ENCODE measurements around the gene TRMT10A.

Gene TRMT10A, protein sequence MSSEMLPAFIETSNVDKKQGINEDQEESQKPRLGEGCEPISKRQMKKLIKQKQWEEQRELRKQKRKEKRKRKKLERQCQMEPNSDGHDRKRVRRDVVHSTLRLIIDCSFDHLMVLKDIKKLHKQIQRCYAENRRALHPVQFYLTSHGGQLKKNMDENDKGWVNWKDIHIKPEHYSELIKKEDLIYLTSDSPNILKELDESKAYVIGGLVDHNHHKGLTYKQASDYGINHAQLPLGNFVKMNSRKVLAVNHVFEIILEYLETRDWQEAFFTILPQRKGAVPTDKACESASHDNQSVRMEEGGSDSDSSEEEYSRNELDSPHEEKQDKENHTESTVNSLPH

DNA sequence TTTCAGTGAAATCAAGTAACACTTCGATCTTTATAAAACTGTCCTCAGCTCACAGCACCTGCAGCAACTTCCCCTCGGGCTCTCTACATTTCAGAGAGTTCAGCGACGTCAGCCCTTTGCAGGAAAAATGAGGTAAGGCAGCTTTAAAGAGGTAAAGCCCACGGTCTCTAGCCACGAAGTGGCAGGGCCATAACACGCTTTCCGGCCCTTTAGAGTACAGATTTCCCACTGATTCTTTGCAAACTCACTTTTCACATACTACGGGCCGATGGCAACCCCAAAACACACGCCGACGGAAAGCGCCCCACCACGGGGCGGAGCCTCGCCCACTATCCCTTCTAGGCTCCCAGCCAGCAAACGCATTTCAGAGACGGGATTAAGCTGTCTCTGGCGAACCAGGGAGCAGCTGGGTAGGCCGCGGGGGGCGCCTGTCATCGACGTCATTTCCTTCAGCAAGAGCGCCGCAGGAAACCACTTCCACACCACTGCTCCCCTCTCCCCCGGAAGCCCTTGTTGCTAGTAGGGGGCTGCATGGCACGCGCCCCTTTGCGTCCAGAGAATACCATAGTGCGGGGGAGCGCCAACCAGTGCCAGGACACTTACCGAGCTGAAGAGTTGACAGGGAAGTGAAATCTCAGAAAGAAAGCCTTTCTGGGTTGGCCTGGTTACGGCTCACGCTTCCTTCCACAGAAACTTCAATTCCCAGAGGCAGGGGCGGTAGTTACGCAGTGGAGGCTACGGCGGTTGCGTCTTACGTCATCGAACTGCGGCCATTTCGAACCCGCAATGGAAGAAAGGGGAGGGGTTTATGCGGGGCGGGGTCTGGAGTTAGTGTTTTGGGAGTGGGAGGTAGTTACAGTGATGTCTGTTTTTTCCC is at the start of gene TRMT10A:
TRMT10A (minus strand) TSS at position 730 of the 877 bp plus-strand sequence. CDS start 4,701 bp downstream, outside the sequence.
- peak; percentile 93 to 94 (median 93) for DNase-seq (ENCODE audit: low read depth in 2 of 3, low spot score in 1 of 3)

DNA sequence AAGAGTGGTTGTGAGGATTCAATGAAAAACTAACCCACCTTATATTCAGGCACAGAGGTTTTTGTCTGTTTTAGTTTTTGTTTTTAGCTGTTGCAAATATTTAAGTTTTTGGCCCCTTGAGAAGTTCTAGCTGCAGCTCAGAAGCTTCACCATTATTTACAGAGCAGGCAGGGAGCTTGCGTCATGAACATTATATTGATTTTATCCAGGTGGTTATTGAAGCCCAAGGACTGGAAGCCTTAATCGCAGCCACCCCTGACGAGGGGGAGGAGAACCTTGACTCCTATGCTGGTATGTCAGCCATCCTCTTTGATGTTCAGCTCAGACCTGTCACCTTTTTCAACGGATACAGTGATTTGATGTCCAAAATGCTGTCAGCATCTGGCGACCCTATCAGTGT is 48.9 kb upstream of the TRMT10A start:
- DNase-seq (ENCODE audit: low read depth in 2 of 3, low spot score in 1 of 3): no peak

DNA sequence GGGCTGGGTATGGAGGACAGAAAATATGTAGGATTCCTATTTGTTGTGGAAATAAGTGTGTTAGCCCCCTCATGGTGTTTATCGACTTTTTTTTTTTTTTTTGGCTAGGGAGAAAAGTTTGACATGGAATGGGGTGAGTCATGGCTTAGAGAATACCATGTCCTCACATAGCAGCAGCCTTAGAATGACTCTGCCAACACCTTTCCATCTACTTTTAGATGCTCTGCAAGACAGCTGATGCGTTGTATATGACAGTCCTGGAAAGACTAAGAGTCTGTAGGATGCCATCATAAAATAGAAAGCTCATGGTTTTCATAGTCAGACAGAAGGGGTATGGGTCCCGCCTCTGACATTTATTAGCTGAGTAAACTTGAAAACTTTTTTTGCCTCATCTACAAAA is 48.4 kb upstream of the TRMT10A start:
- no peak for DNase-seq (ENCODE audit: low read depth in 2 of 3, low spot score in 1 of 3)

DNA sequence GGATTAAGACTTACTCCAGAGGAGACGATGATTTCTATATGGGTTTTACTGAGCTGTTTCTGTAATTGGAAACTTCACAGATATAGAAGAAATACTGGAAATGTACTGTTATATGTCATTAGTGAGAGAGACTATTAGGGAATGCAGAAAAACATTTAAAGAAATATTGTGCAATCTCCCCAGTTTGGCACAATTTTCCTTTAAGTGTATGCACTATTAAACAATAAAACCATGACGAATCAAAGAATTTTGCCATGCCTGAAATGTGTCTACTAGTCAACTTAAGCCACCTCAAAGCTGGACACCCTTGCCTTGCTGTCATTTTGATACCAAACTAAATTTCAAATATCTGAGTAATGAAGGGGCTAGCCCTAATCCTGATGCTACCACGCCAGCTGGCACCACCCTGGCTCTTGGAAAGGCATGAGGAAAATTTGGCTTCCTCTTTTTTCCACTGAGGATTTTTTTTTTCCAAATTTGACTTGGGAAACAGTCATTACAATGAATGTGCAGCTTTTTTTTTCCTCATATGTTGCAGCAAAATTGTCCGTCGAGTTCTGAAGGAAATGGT is 46.9 kb upstream of the TRMT10A start:
- DNase-seq (ENCODE audit: low read depth in 2 of 3, low spot score in 1 of 3): no peak

DNA sequence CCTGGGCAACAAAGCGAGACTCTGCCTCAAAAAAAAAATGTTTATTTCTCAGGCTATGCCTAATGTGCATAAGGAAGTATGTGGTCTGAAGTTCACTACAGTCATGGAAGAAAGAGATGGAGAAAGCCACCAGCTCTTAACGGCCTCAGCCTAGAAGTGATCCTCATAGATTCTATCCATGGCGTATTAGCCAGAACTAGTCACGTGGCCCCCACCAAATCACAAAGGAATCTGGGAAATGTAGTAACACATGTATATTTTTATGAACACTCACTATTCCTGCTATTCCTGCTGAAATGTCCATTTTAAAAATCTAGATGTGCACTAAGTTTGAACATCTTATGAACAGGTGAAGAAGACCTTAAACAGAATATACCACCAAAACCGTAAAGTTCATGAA is 44.6 kb upstream of the TRMT10A start:
- DNase-seq (ENCODE audit: low read depth in 2 of 3, low spot score in 1 of 3): no peak

DNA sequence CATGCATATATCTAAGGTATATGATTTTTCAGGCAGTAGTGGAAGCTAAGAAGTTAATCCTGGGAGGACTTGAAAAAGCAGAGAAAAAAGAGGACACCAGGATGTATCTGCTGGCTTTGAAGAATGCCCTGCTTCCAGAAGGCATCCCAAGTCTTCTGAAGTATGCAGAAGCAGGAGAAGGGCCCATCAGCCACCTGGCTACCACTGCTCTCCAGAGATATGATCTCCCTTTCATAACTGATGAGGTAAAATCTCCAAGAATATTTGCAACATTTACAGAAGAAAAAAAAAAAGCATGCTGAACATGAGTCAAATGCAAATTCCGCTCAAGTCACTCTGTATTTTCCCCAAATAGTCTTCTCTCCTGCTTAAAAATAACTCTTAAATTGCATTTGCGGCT is 42.9 kb upstream of the TRMT10A start:
- no peak for DNase-seq (ENCODE audit: low read depth in 2 of 3, low spot score in 1 of 3)

DNA sequence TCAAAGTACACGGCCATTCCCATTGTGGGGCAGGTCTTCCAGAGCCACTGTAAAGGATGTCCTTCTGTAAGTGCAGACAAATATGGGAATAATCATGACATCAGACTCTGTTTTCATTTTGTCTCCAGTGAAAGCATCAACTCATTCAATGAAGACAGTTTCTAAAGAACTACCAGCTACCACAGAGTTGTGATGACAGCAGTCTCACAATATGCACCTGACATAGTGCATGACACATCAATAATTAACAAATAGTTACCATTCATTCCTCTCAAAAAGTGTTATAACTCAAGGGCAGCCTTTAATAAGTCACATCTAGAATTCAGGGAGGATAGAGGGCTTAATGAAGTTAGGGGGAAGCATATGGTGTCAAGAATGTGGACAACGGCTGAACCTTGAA is 31.0 kb upstream of the TRMT10A start:
- no peak for DNase-seq (ENCODE audit: low read depth in 2 of 3, low spot score in 1 of 3)

DNA sequence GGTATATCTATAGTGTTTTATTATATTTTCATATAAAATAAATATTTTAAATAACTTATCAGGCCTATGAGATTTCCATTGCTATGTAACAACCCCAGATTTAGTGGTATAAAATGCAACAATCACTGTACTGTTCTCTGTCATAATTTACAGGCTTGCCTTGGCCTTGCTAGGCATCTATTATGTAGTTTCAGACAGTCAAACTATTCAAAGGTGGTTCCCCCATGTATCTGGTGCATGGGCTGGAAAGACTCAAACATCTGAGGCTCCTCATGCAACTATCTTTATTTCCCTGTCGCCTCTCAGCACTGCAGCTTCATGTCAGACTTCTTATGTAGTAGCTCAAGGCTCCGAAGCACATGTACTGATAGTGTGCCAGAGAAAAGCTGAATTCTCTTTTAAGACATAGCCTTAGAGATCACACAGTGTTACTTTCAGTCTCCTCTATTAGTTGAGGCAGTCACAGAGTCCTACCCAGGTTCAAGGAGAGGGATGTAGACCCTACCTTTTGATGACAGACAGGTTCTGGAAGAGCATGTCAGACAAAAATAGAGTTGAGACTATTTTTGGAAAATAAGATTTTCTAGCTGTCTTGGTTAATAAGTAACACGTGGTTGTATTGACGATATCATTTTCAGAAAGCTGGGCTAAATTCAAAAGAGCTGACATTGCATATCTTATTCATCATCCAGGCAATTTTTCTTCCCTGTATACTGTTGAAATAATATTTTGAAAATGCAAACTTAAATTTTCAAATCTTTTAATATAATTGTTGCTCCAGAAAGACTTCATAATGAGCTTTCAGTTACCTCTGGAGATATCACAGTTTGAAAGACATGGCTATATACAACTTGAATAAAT is 30.2 kb upstream of the TRMT10A start:
- DNase-seq (ENCODE audit: low read depth in 2 of 3, low spot score in 1 of 3): no peak

DNA sequence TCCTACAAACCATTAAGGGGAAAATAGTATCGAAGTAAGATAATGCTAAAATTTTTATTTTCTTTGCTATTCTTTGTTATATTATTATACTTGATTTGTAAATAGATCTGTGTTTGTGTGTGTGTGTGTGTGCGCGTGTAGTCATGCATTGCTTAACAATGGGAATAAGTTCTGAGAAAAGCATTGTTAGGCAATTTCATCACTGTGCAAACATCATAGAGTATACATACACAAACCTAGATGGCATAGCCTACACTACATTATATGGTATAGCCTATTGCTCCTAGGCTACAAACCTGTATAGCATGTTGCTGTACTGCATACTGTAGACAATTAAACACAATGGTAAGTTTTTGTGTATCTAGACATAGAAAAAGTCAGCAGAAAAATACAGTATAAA is 27.9 kb upstream of the TRMT10A start:
- no peak for DNase-seq (ENCODE audit: low read depth in 2 of 3, low spot score in 1 of 3)

DNA sequence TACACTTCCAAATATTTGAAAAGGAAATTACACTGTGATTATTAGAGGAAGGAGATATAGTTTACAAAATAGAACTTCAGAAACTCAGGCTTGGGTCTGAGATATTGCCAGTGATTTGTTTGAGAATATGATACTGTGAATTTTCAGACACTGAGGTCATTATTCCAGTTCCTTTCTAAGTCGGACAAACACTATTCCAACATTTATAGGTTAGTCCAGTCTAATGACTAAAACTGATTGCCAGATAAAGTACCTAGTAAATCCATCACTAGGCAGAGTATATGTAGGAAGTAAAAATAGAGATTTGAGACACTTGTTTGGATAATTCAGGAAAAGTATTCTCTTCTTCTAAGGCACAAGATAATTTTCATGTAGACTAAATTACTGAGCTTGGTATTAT is 24.0 kb upstream of the TRMT10A start:
- no peak for DNase-seq (ENCODE audit: low read depth in 2 of 3, low spot score in 1 of 3)

DNA sequence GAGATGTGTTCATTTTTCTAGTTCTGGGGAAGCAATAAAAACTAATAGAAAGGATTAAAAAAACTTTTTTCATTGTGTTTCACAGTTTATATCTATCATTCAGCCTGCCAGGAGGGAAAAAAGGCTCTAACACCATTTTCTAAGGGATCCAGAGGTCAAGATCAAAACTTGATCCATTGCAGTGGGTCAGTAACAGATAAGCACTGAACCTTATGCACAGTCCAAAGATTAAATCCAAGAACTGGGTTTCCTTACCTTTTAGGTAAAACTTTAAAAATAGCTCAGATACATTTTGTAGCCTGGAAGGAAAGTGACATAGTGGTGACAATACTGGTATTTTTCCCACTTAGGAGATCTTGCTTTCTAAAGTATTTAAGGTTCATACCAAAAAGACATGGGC is 23.5 kb upstream of the TRMT10A start:
- no peak for DNase-seq (ENCODE audit: low read depth in 2 of 3, low spot score in 1 of 3)

DNA sequence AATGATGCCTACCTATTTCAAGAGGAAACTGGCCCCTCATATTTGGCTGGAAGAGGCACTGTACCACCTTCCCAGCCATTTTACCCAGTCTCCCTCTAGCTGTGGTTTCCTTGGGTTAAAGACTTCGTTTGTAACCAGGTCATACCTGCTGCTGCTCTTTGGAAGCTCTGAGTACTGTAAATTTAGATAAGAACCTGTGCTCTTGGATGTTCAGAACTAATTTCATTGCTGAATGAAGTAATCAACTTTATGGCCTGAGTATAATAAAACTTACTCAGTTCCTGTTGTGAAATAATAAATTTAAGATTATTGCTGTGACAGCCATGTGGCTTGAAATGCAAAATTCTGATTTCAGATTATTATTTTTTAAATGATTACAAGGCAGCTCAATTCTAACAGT is 23.0 kb upstream of the TRMT10A start:
- DNase-seq (ENCODE audit: low read depth in 2 of 3, low spot score in 1 of 3): no peak

DNA sequence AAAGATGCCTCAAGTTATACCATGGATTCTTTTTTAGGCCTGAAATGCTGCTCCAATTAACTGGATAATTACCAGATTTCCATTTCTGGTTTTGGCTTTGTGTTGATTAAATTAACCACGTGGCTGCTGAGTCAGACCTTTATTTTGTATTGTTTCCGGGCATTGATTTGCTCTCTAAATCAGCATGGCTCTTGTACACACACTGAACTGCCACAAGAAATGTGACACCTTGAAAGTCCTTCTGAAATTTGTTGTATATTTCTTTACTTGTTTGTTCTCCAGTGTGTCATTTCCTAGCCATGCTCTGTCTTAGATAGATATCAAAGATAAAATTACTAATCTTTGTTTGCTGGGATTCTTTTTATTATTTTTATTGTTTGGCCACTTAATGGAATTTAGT is 22.5 kb upstream of the TRMT10A start:
- DNase-seq (ENCODE audit: low read depth in 2 of 3, low spot score in 1 of 3): no peak

DNA sequence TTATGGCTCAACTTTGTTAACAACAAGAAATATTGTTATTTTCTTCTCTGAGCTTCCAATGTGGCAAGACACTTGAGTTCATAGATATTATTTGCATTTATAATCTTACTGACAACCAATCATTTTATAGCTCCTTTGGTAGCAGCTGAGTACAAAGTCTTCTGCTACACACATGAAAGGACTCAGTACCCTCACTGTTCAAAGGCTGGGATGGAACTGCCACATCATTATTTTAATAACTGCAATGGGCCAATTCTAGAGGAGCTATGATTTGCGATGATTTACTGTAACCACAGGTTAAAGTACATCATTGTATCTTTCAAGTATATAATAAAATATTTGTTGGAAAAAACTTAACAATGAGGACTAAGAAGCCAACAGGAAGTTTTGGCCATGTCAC is 21.7 kb upstream of the TRMT10A start:
- no peak for DNase-seq (ENCODE audit: low read depth in 2 of 3, low spot score in 1 of 3)

DNA sequence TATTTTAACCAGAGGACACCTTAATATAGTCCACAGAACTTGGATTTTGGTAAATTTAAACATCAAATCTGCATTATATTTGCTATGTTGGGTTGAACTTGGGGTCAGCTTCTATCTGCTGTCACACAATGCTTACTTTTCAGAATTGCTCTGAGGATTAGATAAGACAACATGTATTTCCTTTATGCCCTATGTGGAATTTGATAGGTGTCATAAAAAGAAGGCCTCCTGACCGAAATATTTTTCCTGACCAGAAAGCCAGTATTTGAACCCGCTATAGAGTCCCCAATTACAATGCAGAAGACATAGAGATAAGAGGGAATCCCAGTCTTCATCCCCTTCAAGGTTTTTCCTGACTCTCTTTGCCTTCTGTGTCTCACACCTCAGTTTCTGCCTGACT is 14.9 kb upstream of the TRMT10A start:
- no peak for DNase-seq (ENCODE audit: low read depth in 2 of 3, low spot score in 1 of 3)

DNA sequence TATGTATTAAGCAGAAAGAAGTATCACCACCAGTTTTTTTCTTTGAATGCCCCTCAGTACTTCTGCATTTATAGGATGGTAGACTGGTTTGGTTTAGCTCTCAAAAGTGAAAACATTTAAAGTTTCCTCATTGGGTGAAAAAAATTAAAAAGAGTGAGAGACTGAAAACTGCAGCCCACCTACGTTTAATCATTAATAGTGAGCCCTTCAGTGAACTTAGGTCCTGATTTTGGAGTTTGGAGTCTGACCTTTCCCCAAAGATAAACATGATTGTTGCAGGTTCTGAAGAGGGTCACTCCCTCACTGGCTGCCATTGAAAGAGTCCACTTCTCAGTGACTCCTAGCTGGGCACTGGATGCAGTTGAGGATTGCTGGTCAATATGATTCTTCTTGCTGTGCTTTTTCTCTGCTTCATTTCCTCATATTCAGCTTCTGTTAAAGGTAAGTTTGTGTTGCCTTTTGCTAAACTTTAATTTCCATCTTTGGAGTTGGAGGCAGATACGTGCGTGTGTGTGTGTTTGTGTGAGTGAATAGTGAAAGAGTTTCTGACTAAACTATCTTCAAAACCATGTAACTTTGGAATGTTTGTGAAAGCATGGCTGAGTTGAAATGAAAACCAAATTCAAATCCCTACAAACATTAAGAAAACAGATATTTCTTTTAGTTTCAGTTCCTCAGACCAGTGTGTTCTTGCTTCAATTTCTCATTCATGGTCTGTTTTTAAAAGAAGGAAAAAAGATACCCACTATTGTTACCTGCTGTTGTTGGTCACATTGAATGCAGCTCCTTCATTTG is 10.9 kb upstream of the TRMT10A start, which contains the start of gene MTTP:
MTTP (plus strand) TSS at position 295 of the 795 bp plus-strand sequence; CDS start at position 381, 86 bp downstream.
- DNase-seq (ENCODE audit: low read depth in 2 of 3, low spot score in 1 of 3): no peak

DNA sequence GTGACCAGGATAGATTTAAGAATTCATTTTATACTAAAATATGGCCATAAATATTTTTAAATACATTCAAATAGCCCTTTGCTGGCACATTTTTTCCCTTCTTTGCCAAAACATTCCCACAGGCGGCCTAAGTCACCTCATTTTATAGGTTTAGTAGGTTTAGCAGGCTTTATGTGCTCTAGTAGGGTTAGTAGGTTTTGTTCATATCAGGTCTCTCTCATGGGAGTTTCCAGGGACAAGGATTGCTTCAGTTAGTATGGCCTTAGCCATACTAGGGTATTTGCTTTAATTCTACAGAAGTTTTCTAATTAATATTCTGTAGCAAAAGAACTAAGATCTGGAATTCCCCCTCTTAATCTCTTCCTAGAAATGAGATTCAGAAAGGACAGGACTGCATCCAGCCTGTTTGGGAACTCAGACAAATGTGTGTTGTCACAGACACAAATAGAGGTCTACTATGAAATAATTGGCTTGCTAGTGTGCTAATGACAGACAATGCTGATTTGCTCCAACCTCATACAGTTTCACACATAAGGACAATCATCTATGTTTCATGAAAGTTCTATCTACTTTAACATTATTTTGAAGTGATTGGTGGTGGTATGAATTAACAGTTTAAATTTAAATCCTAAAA is 10.0 kb upstream of the TRMT10A start:
- no peak for DNase-seq (ENCODE audit: low read depth in 2 of 3, low spot score in 1 of 3)

DNA sequence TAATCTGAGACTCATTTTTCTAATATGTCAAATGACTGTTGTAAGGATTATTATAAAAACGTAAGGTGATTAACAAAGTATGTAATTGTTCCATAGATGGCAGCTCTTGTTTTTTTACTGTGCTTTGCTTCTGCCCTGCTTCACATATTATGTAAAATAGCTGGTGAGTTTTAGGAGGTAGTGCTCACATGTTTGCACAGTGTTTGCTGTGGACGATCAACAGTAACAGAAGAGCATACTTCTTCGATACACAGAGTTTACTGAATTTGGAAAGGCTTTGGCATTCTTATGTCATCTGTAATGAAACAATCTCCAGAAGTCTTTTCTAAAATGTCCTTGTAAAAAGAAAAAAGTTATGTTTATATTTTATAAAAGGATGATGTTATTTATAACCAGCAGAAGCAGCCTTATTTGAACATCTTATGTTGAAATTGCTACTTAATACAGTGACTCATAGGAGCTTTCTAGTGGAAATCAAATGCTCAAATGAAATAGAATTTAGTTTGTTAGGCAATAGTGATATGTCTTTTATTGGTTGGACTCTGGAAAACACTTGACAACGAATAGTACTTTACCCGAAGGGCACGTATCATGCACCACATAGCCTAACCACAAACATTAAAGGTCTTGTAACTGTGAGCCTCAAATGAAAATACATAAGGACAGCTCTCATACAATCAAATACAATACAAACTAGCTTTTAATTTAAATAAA is 8.8 kb upstream of the TRMT10A start:
- no peak for DNase-seq (ENCODE audit: low read depth in 2 of 3, low spot score in 1 of 3)

DNA sequence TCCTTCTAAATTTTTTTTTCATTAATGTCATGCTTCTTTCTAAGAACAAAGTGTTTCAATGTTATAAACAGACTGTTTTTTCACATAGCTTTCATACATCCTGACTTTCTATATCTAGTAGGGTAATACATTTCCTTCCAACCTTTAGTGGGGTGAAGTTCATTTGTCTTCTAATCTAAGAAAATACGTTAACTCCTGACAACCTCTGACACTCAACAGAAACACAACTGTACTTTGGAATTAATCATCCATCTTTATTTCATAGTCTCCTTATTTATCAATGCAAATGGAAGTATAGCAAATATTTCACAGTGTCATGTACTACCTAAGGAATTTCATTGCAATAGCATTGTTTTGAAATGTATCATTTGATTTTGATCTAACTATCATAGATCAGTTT is 8.0 kb upstream of the TRMT10A start:
- no peak for DNase-seq (ENCODE audit: low read depth in 2 of 3, low spot score in 1 of 3)
